ENCODE results near the gene IL15.
"Not testable (repeated sequence)": the region's sequence is repeated elsewhere in the genome, so short reads cannot be mapped to it uniquely, and the experiment has no call there.

Gene IL15

GRCh38 chr4:141646969-141647368 lies 10.6 kb downstream of the IL15 start:
- no peak for DNase-seq (ENCODE audit: low spot score)

GRCh38 chr4:141647966-141648365 lies 11.6 kb downstream of the IL15 start:
- no peak for DNase-seq (ENCODE audit: low spot score)

GRCh38 chr4:141652161-141652778 lies 15.9 kb downstream of the IL15 start:
- DNase-seq (ENCODE audit: low spot score): no peak

GRCh38 chr4:141654098-141654497 lies 17.7 kb downstream of the IL15 start:
- no peak for DNase-seq (ENCODE audit: low spot score)

GRCh38 chr4:141656031-141656430 lies 19.6 kb downstream of the IL15 start:
- no peak for DNase-seq (ENCODE audit: low spot score)

- DNase-seq (ENCODE audit: low spot score): no peak
These were observed 21.3 kb downstream of the IL15 start for GRCh38 chr4:141657550-141658250.

- DNase-seq (ENCODE audit: low spot score): no peak
These were observed 21.9 kb downstream of the IL15 start for GRCh38 chr4:141658309-141658708.

- DNase-seq (ENCODE audit: low spot score): no peak
These were observed 23.2 kb downstream of the IL15 start for GRCh38 chr4:141659539-141659938.

GRCh38 chr4:141660880-141661279 lies 24.5 kb downstream of the IL15 start:
- DNase-seq (ENCODE audit: low spot score): no peak

GRCh38 chr4:141668200-141668910 lies 32.0 kb downstream of the IL15 start:
- no peak for DNase-seq (ENCODE audit: low spot score)

- no peak for DNase-seq (ENCODE audit: low spot score)
These were observed 33.1 kb downstream of the IL15 start for GRCh38 chr4:141669501-141669900.

- no peak for DNase-seq (ENCODE audit: low spot score)
These were observed 39.0 kb downstream of the IL15 start for GRCh38 chr4:141675384-141675783.

- DNase-seq (ENCODE audit: low spot score): no peak
These were observed 39.8 kb downstream of the IL15 start for GRCh38 chr4:141676087-141676670.

- DNase-seq (ENCODE audit: low spot score): no peak
These were observed 43.7 kb downstream of the IL15 start for GRCh38 chr4:141680060-141680459.

GRCh38 chr4:141684785-141685184 lies 48.4 kb downstream of the IL15 start:
- DNase-seq (ENCODE audit: low spot score): no peak

GRCh38 chr4:141686146-141686775 lies 49.9 kb downstream of the IL15 start:
- DNase-seq (ENCODE audit: low spot score): no peak

GRCh38 chr4:141686879-141687278 lies 50.5 kb downstream of the IL15 start:
- no peak for DNase-seq (ENCODE audit: low spot score)

- DNase-seq (ENCODE audit: low spot score): not testable (repeated sequence)
These were observed 53.4 kb downstream of the IL15 start for GRCh38 chr4:141689726-141690296.

- DNase-seq (ENCODE audit: low spot score): not testable (repeated sequence)
These were observed 54.9 kb downstream of the IL15 start for GRCh38 chr4:141691247-141691646.

GRCh38 chr4:141692081-141692480 lies 55.7 kb downstream of the IL15 start:
- no peak for DNase-seq (ENCODE audit: low spot score)

GRCh38 chr4:141697116-141697515 lies 60.7 kb downstream of the IL15 start:
- no peak for DNase-seq (ENCODE audit: low spot score)

All from NAMALWA (cell line).